ENCODE measurements around the gene CENPB. TPM values are rescaled to one million over a fixed set of nuclear protein-coding genes. Genes with fewer than 3 reads are reported as not detected.

The CENPB gene
- polyA plus RNA-seq, 1 experiment: 29.7 TPM

DNA sequence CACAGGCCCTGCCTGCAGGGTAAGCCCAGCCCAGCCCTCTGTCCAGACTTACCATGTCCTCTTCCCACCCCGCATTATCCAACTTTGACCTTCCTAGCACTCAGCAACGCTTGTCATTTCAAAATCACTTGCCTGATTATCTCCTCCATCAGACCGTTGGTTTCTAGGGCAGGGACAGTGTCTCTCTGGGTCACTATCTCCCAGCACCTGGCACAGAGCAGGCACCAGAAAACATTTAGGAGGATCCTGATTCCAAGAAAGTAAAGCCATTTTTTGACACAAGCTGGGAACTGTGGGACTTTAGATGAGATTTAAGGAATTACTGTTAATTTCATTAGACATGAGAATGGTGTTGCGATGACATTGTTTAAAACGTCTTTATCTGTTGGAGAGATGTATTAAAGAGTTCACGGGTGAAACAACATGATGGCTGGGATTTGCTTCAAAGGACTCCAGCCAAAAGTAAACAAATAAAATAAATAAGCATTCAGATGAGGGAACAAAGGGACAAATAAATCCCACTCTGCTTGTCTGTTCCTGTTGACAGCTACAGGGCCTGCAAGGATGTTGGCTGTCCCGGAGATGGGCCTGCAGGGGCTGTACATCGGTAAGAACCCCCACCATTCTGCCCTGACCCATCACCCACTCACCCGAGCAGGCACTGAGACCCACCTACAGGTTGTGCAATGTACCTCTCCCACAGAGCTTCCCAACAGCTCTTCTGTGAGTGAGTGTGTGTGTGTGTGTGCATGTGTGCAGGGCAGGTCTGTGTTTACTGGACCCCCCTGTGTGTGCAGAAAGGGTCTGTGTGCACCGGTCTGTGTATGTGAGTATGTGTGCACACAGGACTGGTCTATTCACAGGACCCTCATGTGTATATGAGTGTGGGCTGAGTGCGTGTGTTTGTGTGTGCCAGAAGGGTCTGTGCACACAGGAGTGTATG is 48.2 kb downstream of the CENPB start:
- POLR2A ChIA-PET: no interaction called here
- Histone ChIP-seq H3K9me3 (ENCODE audit: control insufficient read depth, insufficient read depth, low read length) (no peaks in the 10 kb centered on the region), H3K27ac (ENCODE audit: low read depth, low read length) (no peak overlapping the region), H3K4me3 (ENCODE audit: low read depth, low read length) (no peak overlapping the region), H3K27me3 (ENCODE audit: control insufficient read depth, insufficient read depth, low read length) (peaks cover 20% of the 10 kb centered on the region)
- TF ChIP-seq, protein P1, sequence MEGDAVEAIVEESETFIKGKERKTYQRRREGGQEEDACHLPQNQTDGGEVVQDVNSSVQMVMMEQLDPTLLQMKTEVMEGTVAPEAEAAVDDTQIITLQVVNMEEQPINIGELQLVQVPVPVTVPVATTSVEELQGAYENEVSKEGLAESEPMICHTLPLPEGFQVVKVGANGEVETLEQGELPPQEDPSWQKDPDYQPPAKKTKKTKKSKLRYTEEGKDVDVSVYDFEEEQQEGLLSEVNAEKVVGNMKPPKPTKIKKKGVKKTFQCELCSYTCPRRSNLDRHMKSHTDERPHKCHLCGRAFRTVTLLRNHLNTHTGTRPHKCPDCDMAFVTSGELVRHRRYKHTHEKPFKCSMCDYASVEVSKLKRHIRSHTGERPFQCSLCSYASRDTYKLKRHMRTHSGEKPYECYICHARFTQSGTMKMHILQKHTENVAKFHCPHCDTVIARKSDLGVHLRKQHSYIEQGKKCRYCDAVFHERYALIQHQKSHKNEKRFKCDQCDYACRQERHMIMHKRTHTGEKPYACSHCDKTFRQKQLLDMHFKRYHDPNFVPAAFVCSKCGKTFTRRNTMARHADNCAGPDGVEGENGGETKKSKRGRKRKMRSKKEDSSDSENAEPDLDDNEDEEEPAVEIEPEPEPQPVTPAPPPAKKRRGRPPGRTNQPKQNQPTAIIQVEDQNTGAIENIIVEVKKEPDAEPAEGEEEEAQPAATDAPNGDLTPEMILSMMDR (IDR thresholded peaks at IDR 0.05; ENCODE audit: low read depth, low read length): no peak
- CTCF ChIA-PET: interaction anchor here (1.0 kb wide), 1 partner anchor 28 kb away, joined by 3 read pairs; no protein-coding TSS in a partner anchor
- DNase-seq (ENCODE audit: low read depth, low spot score): no peak

DNA sequence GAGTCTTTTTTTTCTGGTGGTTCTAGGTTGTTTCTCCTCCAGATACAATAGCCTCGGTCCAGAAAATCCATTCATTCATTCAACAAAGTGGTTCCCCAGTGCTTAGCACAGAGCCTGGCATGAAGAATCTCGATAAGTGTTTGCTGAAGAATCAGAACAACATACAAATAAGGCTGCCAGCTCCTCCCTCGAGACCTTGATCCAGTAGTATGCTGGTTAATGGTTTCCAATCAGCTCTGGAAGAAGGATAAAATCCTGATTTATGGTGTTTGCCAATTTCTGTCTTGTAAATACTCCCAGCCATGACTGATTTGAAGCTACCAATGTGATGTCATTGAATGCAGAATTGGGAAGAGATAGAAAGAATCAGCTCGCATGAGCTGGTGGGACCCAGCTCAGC is 50.8 kb downstream of the CENPB start:
- TF ChIP-seq, protein P1 (IDR thresholded peaks at IDR 0.05; ENCODE audit: low read depth, low read length): no peak
- peaks cover 37% of the 10 kb centered on the region for H3K27me3 ChIP-seq (ENCODE audit: control insufficient read depth, insufficient read depth, low read length)
- H3K4me3 ChIP-seq (ENCODE audit: low read depth, low read length): no peak overlapping the region
- POLR2A ChIA-PET: interaction anchor here (0.7 kb wide), 1 partner anchor 9 kb away, joined by 3 read pairs; no protein-coding TSS in a partner anchor
- no peak for DNase-seq (ENCODE audit: low read depth, low spot score)
- H3K9me3 ChIP-seq (ENCODE audit: control insufficient read depth, insufficient read depth, low read length): no peaks in the 10 kb centered on the region
- CTCF ChIA-PET: no interaction called here
- no peak overlapping the region for H3K27ac ChIP-seq (ENCODE audit: low read depth, low read length)

DNA sequence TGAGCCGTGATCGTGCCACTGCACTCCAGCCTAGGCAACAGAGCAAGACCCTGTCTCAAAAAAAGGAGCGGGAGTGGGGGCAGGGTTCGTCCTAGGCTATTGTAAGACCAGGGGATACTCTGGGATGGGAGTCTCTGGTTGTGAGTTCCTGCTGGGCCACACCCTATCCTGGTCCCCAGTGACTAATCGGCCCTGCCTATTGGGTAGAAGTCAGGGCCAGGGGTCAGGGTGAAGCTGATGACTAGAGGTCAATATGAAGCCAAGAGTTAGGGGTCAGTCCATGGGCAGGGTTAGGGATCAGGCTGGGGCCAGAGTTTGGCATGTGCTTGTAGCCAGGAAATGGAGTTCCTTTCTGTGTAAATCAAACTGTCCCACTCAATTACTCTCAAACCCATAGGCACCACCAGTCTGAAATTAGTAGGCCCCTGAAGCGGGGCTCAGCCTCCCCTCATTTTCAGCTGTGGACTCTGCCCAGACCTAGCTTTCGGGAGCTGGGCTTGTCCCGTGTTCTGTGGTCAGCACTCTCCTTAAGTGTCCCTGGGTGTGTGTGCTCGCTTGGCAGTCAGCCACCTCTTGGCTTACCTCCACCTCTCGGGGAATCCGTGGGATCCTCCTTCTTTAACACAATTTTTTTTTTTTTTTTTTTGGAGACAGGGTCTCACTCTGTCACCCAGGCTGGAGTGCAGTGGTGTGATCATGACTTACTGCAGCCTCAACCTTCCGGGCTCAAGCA is 52.3 kb downstream of the CENPB start:
- POLR2A ChIA-PET: no interaction called here
- Histone ChIP-seq H3K27ac (ENCODE audit: low read depth, low read length) (no peak overlapping the region), H3K4me3 (ENCODE audit: low read depth, low read length) (no peak overlapping the region), H3K9me3 (ENCODE audit: control insufficient read depth, insufficient read depth, low read length) (no peaks in the 10 kb centered on the region), H3K27me3 (ENCODE audit: control insufficient read depth, insufficient read depth, low read length) (peaks cover 44% of the 10 kb centered on the region)
- TF ChIP-seq, protein P1 (IDR thresholded peaks at IDR 0.05; ENCODE audit: low read depth, low read length): no peak
- no peak for DNase-seq (ENCODE audit: low read depth, low spot score)
- CTCF ChIA-PET: interaction anchor here (3.1 kb wide), 1 partner anchor 23 kb away, joined by 13 read pairs; no protein-coding TSS in a partner anchor

Other genes with a start within 250 kb of the CENPB start
- gene GFRA4, start 123.3 kb downstream of the CENPB start, polyA plus RNA-seq (2011; rRNA removed): not detected in 2 replicates
- gene ADAM33, start 104.7 kb downstream of the CENPB start, polyA plus RNA-seq (2011; rRNA removed): 16.3 and 18.3 TPM in 2 replicates
- not detected in 2 replicates for gene SIGLEC1, start 74.1 kb downstream of the CENPB start, polyA plus RNA-seq (2011; rRNA removed)
- 0.05 and 0.09 TPM in 2 replicates for gene HSPA12B, start 54.1 kb downstream of the CENPB start, polyA plus RNA-seq (2011; rRNA removed)
- 22.6 and 29.2 TPM in 2 replicates for gene ADISSP, start 19.0 kb downstream of the CENPB start, polyA plus RNA-seq (2011; rRNA removed)
- gene SPEF1, start 5.3 kb downstream of the CENPB start, polyA plus RNA-seq (2011; rRNA removed): 0.12 TPM in 2 replicates
- gene CDC25B, start 9.6 kb upstream of the CENPB start, polyA plus RNA-seq (2011; rRNA removed): 57.3 and 58.9 TPM in 2 replicates
- 7.8 and 11.7 TPM in 2 replicates for gene AP5S1, start 33.8 kb upstream of the CENPB start, polyA plus RNA-seq (2011; rRNA removed)
- gene MAVS, start 60.1 kb upstream of the CENPB start, polyA plus RNA-seq (2011; rRNA removed): 16.4 and 18.2 TPM in 2 replicates
- 24.9 and 32.2 TPM in 2 replicates for gene PANK2, start 102.6 kb upstream of the CENPB start, polyA plus RNA-seq (2011; rRNA removed)
- gene RNF24, start 228.8 kb upstream of the CENPB start, polyA plus RNA-seq (2011; rRNA removed): 24.7 and 30.8 TPM in 2 replicates

Data from AG04450 (cell line).